Dendritic cell treated with granulocyte-macrophage colony-stimulating factor and Interleukin-4, amounts not matched to agents 40 ng/mL and 50 ng/mL, for 4 days (primary cell): Measurements from ENCODE around the gene RETREG2.

Experiments
- H3K27ac Mint-ChIP-seq: one replicate; pipeline ENCODE4 v1.8.0; 2022; ENCODE audit warnings: mild to moderate bottlenecking, mixed read lengths
- H3K27me3 Mint-ChIP-seq: one replicate; pipeline ENCODE4 v1.8.0; 2022; ENCODE audit warnings: mild to moderate bottlenecking, mixed read lengths
- H3K36me3 Mint-ChIP-seq: one replicate; pipeline ENCODE4 v1.8.0; 2022; ENCODE audit warnings: low read depth, mixed read lengths
- H3K4me1 Mint-ChIP-seq: one replicate; pipeline ENCODE4 v1.8.0; 2022; ENCODE audit warnings: low read depth, mixed read lengths
- H3K4me3 Mint-ChIP-seq: one replicate; pipeline ENCODE4 v1.8.0; 2022; ENCODE audit warnings: mild to moderate bottlenecking, moderate library complexity, mixed read lengths
- H3K9me3 Mint-ChIP-seq: one replicate; pipeline ENCODE4 v1.8.0; 2022; ENCODE audit warnings: mixed read lengths
- intact Hi-C: fragments of 100-400 bp; cut with micrococcal nuclease; formaldehyde crosslinking; loops from one replicate; pipeline ENCODE4 v1.15.0; 2022

Gene RETREG2

DNA sequence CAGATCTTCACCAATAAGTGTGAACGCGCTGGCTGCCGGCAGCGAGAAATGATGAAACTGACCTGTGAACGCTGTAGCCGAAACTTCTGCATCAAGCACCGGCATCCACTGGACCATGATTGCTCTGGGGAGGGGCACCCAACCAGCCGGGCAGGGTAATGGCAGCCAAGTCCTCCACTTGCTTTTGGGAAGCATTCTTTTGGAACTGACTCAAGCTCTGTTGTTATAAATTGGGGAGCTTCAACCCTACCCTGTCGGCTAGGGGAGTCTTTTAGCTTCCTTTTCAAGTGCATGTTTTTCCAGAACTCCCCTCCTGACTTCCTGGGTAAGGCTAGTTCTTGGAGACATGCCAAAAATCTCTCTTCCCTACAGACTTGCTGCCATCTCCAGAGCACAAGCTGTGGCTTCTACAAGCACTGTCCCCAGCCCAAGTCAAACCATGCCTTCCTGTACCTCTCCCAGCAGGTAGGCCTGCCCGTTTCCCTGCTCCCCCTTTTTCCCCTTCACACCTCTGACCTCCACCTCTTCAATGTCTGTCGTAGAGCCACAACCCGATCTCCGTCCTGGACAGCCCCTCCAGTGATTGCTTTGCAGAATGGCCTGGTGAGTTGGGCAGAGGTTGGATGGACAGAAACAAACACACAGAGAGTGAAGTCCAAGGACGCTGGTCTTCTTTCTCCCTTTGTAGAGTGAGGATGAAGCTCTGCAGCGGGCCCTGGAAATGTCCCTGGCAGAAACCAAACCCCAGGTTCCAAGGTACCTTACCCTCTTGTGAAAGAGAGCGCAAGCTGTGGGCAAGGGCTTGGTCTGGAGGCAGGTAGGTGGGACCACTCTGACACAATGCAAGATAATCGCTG lies 30.0 kb downstream of the RETREG2 start:
- H3K36me3 Mint-ChIP-seq, result peaks cover 50% of the 10 kb centered on the region
- peaks cover 33% of the 10 kb centered on the region for H3K4me1 Mint-ChIP-seq
- H3K4me3 Mint-ChIP-seq, result peak overlapping the region; percentile 71
- H3K27ac Mint-ChIP-seq, result peak overlapping the region; percentile 83
- H3K27me3 Mint-ChIP-seq, result peaks cover 4% of the 10 kb centered on the region
- intact Hi-C loops, result no loop called here
- H3K9me3 Mint-ChIP-seq, result peaks cover 9% of the 10 kb centered on the region

- peaks cover 4% of the 10 kb centered on the region for H3K9me3 Mint-ChIP-seq
- peaks cover 33% of the 10 kb centered on the region for H3K4me1 Mint-ChIP-seq
- peak overlapping the region; percentile 83 for H3K27ac Mint-ChIP-seq
- peaks cover 64% of the 10 kb centered on the region for H3K36me3 Mint-ChIP-seq
- intact Hi-C loops, result no loop called here
- no peak overlapping the region for H3K4me3 Mint-ChIP-seq
- peaks cover 4% of the 10 kb centered on the region for H3K27me3 Mint-ChIP-seq
Measured at GRCh38 chr2:219209236-219210195, 31.4 kb downstream of the RETREG2 start.

- H3K27me3 Mint-ChIP-seq, result peaks cover 2% of the 10 kb centered on the region
- H3K9me3 Mint-ChIP-seq, result no peaks in the 10 kb centered on the region
- no peak overlapping the region for H3K4me3 Mint-ChIP-seq
- H3K36me3 Mint-ChIP-seq, result peaks cover 69% of the 10 kb centered on the region
- peak overlapping the region; percentile 1 for H3K27ac Mint-ChIP-seq
- peaks cover 33% of the 10 kb centered on the region for H3K4me1 Mint-ChIP-seq
- intact Hi-C loops, result no loop called here
Measured at GRCh38 chr2:219210196-219210885, 32.3 kb downstream of the RETREG2 start.

- peaks cover 4% of the 10 kb centered on the region for H3K27me3 Mint-ChIP-seq
- H3K27ac Mint-ChIP-seq, result no peak overlapping the region
- no peaks in the 10 kb centered on the region for H3K9me3 Mint-ChIP-seq
- H3K36me3 Mint-ChIP-seq, result peaks cover 74% of the 10 kb centered on the region
- H3K4me1 Mint-ChIP-seq, result peaks cover 36% of the 10 kb centered on the region
- intact Hi-C loops, result loop anchor here (1.0 kb wide), 1 partner anchor 51 kb away; the partner anchor contains the start of gene NHEJ1
- H3K4me3 Mint-ChIP-seq, result no peak overlapping the region
Measured at GRCh38 chr2:219210886-219211362, 32.8 kb downstream of the RETREG2 start.

GRCh38 chr2:219213026-219213415 lies 34.9 kb downstream of the RETREG2 start:
- H3K27ac Mint-ChIP-seq, result no peak overlapping the region

GRCh38 chr2:219213486-219214071 lies 35.5 kb downstream of the RETREG2 start:
- intact Hi-C loops, result no loop called here
- Mint-ChIP-seq H3K4me1 (peaks cover 41% of the 10 kb centered on the region), H3K9me3 (no peaks in the 10 kb centered on the region), H3K4me3 (no peak overlapping the region), H3K27me3 (peaks cover 15% of the 10 kb centered on the region), H3K27ac (no peak overlapping the region), H3K36me3 (peaks cover 75% of the 10 kb centered on the region)

More at GRCh38 chr2:219213026-219213415, 34.9 kb downstream of the RETREG2 start:
- intact Hi-C loops, result no loop called here
- Mint-ChIP-seq H3K36me3 (peaks cover 81% of the 10 kb centered on the region), H3K9me3 (no peaks in the 10 kb centered on the region), H3K4me1 (peaks cover 40% of the 10 kb centered on the region), H3K27me3 (peaks cover 15% of the 10 kb centered on the region), H3K4me3 (no peak overlapping the region)

DNA sequence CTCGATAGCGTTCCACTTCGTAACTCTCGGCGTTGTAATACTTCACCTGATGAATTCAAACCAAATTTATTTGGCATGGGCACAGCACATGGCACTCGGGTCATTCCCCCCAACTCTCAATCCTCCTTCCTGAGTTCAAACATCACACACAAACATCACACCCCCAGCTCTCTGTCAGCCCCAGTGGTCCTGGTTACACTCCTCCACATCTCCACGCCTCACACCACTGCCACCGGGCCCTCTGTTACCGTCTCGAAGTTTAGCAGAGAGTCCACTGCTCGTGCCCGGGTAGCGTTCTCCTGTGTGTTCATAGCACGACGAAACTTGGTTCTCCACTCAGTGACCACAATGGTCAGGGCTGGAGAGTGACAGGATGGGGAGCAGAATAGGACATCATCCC lies 36.1 kb downstream of the RETREG2 start:
- no peaks in the 10 kb centered on the region for H3K9me3 Mint-ChIP-seq
- H3K4me3 Mint-ChIP-seq, result no peak overlapping the region
- intact Hi-C loops, result no loop called here
- no peak overlapping the region for H3K27ac Mint-ChIP-seq
- peaks cover 70% of the 10 kb centered on the region for H3K36me3 Mint-ChIP-seq
- H3K4me1 Mint-ChIP-seq, result peaks cover 40% of the 10 kb centered on the region
- H3K27me3 Mint-ChIP-seq, result peaks cover 15% of the 10 kb centered on the region

GRCh38 chr2:219214786-219215185 lies 36.7 kb downstream of the RETREG2 start:
- H3K27ac Mint-ChIP-seq, result no peak overlapping the region
- no peaks in the 10 kb centered on the region for H3K9me3 Mint-ChIP-seq
- H3K4me3 Mint-ChIP-seq, result no peak overlapping the region
- intact Hi-C loops, result loop anchor here (5.0 kb wide), 1 partner anchor 38 kb away; the partner anchor contains the start of genes TUBA4A and TUBA4B
- peaks cover 40% of the 10 kb centered on the region for H3K4me1 Mint-ChIP-seq
- H3K36me3 Mint-ChIP-seq, result peaks cover 70% of the 10 kb centered on the region
- H3K27me3 Mint-ChIP-seq, result peaks cover 15% of the 10 kb centered on the region

- Mint-ChIP-seq H3K27me3 (peaks cover 24% of the 10 kb centered on the region), H3K4me1 (peaks cover 47% of the 10 kb centered on the region), H3K36me3 (peaks cover 70% of the 10 kb centered on the region), H3K27ac (peak overlapping the region; percentile 61), H3K9me3 (no peaks in the 10 kb centered on the region), H3K4me3 (no peak overlapping the region)
- intact Hi-C loops, result loop anchor here (5.0 kb wide), 1 partner anchor 36 kb away; the partner anchor contains the start of genes TUBA4A and TUBA4B
Measured at GRCh38 chr2:219215871-219216534, 37.9 kb downstream of the RETREG2 start.

- H3K4me3 Mint-ChIP-seq, result no peak overlapping the region
- H3K9me3 Mint-ChIP-seq, result no peaks in the 10 kb centered on the region
- H3K27me3 Mint-ChIP-seq, result peaks cover 27% of the 10 kb centered on the region
- H3K4me1 Mint-ChIP-seq, result peaks cover 53% of the 10 kb centered on the region
- peaks cover 71% of the 10 kb centered on the region for H3K36me3 Mint-ChIP-seq
- H3K27ac Mint-ChIP-seq, result peak overlapping the region; percentile 61
- intact Hi-C loops, result loop anchor here (5.0 kb wide), 1 partner anchor 36 kb away; the partner anchor contains the start of genes TUBA4A and TUBA4B
Measured at GRCh38 chr2:219216535-219216915, 38.5 kb downstream of the RETREG2 start.

DNA sequence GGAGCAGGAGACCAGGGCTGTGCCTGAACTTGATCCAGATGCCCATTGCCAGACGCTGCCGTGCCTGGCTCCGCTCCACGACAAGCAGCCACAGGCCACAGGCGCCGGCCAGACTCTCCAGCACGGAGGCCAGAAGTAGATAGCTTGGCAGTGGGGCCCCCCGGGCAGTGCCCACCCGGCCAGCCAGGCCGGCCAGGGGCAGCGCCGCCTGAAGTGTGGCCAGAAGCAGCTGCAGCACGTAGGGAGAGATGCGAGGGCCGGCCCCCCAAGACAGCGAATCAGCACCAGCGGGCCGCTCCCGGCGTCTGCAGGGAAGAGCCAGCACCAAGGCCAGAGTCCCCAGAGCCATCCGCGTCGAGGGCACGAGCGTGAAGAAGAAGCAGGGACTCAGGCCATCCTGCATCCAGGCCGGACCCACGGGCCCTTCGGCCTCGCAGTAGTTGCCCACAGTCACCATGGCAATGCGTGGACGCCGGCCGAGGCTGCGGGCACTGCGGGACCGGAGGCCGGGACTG lies 40.2 kb downstream of the RETREG2 start:
- Mint-ChIP-seq H3K27ac (peak overlapping the region; percentile 94), H3K36me3 (peaks cover 74% of the 10 kb centered on the region), H3K4me3 (peak overlapping the region; percentile 74), H3K4me1 (peaks cover 56% of the 10 kb centered on the region), H3K9me3 (no peaks in the 10 kb centered on the region), H3K27me3 (peaks cover 34% of the 10 kb centered on the region)
- intact Hi-C loops, result loop anchor here (2.0 to 5.0 kb wide), 2 partner anchors 34 to 57 kb away; partner anchors contain the start of genes NHEJ1, TUBA4A and TUBA4B
